Stimulated activated CD8-positive, alpha-beta memory T cell treated with anti-CD3 and anti-CD28 coated beads, Interleukin-7, amount 100 ng/mL, for 24 hours (primary cell): ENCODE measurements around the gene PARD3.

ENCODE experiments used
- DNase-seq: peaks from one replicate; pipeline ENCODE4 v3.0.0-alpha.2; 2020; ENCODE audit warnings: low read depth

PARD3 gene

GRCh38 chr10:34213193-34213804 lies 601.8 kb downstream of the PARD3 start:
- no peak for DNase-seq

DNA sequence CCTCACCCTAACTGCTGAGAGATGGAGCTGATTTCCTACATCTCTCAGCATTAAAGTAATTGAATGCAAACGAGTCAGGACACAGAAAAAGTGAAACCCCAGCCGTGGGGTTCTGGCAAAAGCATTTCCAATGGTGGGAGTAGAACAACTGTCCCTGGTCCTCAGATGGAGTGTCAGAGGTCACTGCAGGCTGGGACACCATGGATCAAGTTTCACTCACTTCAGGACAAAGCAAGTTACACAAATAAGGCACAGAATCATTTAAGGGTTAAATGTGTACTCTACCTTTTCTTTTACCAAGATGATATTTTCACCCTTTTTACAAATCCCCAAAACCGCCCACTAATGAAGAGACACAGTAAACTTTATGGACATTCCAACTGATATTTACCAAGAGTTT lies 607.8 kb downstream of the PARD3 start:
- no peak for DNase-seq

DNA sequence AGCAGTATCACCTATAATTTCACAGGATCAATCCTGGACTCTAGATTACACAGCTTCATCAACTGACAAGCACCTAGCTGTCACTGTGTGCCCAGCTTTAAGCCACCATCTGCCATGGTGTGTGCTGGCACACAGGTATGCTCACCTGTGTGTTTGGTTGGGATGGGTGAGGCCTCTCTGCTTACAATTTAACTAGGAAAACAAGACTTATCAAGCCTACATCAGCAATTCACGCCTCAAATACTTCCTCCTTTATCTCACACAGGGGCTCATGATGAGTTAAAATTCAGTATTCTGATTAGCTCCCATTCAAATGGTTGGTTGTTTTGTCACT lies 608.2 kb downstream of the PARD3 start:
- DNase-seq: no peak

GRCh38 chr10:34206078-34206934 lies 608.8 kb downstream of the PARD3 start:
- no peak for DNase-seq

- no peak for DNase-seq
Measured at GRCh38 chr10:34205452-34205851, 609.6 kb downstream of the PARD3 start.

DNA sequence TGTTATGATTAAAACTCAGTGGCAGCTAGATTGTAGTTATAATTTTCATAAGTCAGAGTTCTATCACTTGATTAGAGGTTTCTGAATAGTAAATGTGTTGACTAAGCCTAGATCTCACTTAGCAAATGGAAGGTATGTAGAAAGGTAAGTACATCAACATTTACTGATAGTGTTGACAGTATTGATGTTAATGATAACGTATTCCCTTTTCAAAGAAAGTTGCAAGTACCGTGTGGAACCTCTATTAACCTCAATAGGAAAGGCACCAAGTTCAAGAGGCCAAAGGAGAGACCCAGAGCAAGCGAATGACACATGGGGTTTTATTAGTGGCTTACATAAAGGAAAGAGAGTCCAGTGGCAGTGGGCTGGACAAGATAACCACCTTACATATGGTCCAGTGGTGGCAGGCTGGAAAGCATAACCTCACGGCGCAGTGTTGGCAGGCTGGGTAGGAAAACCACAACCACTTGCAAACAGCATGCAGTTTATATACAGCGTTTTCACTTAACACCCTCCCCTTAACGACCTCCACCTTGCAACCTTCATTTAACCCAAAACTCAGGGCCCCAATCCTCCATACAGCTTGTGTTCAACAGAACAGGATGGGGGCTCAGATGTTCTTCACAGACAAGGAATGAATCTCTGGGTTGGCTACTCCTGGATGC lies 611.0 kb downstream of the PARD3 start:
- no peak for DNase-seq

DNA sequence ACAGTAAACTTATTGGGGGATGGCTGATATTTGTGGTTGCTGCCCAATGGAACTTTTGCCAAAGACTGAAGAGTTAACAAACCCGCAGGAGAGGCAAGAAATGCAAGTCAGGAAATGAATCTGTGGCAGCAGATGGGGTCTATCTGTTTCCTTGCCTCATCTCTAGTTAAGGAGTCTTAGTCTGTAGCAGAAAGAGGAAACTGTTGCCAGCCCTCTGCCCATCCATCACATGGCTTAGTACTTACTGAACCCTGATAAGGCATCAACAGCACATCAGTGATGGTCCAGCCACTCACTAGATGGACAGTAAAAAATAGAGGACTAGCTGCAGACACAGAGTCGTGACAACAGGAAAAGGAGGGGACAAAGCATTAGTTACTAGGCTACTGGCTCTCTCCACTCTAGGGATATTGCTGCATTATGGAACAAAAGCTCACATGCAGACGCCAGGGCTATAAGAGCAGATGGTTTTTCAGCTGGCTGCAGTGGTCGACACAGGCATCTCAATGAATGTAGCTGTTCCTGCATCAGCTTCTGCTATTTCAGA lies 614.7 kb downstream of the PARD3 start:
- no peak for DNase-seq

DNA sequence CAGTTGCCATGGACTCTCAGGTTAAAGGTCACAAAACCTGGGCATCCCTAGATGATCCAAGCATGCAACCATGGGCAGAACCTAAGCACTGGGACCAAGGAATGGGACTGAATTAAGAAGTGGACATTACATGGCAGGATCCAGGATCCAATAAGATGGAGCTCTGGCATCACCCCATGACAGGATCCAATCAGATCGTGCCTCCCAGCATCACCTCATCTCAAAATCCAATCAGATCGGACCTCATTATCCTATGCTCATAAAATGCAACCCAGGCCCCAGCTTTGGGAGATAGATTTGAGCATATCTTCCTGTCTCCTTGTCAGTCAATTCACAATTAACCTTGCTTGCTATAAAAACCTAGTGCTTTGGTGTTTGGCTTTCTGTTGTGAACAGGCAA lies 616.1 kb downstream of the PARD3 start:
- no peak for DNase-seq

DNA sequence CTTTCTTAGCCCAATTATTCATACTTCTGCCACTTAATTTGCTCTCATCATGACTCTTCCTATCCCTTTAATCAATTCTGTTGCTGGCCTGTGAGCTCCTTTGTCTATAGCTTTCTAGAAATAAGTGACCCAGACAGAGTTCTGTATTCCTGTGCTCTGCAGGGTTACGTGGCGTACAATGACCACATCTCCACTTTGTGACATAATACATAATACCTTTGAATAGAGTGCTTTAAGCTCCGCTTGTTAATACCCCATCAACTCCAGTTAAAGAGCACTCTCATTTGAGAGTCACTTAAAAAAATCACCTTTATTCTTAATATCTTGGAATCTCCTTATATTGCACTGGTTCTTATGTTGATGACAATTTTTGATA lies 619.0 kb downstream of the PARD3 start:
- DNase-seq: no peak

DNA sequence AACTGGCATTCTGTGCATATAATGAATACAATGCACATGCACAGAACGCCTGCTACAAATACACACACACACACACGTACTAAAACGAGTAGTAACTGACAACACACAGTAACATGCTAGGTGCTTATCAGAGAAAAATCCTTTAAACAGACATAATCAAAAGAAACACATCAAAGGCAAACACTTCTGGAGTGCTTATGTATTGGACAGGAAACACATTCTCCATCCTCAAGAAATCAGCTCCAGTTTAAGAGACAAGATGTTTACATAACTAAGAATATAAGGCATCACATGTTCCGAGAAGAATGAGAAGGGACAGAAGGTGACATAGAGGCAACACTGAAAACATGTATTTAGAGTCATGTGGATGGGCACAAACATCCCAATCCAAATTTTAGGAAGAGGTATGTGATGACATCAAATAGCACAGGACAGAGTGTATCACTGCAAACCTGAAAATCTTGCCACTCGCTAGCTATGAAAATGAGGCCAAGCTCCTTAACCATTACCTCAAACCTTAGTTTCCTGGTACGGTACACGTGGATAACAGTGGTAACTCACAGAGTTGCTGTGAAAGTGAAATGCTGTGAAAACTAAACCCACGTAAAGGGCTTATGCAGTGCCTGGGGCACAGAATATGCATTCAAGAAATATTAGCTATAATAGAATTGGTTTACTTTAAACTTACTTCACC lies 619.6 kb downstream of the PARD3 start:
- no peak for DNase-seq

- no peak for DNase-seq
Measured at GRCh38 chr10:34193931-34194626, 621.0 kb downstream of the PARD3 start.

DNA sequence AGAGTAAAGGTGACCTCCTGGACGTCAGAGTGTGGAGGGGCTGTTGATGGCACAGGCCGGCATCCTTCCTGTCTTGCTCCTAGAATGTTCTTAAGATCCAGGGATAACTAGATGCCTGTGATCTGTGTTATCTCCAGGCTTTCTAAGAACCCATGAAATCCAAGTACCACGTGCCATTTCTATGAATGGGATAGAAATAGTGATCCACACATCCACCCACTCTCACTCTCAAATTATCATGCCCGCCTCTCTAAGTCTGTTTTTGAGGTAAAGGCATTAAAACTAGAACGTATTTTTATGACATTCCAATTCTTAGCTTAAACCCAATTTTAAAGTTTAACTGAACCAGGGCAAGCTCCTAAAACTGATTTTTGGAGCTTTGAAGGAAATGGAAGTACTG lies 622.5 kb downstream of the PARD3 start:
- DNase-seq: no peak

DNA sequence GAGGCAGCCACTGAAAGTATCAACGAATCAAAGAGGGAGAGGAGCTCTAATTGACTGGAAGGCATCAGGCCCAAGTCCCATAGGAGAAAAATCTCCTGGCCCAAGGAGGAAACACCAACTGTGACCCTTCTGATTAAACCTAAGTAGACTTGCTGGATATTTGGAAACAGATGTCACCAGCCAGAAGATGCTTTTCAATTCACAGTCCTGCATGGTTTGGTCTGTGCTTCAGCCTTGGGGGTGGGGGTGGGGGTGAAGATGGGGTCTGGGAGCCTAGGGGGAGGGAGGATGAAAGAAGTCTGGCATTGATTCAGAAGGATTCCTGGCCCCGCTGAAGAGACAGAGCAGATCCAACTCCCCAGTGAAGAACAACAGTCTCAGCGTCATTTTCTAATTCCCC lies 623.7 kb downstream of the PARD3 start:
- no peak for DNase-seq

DNA sequence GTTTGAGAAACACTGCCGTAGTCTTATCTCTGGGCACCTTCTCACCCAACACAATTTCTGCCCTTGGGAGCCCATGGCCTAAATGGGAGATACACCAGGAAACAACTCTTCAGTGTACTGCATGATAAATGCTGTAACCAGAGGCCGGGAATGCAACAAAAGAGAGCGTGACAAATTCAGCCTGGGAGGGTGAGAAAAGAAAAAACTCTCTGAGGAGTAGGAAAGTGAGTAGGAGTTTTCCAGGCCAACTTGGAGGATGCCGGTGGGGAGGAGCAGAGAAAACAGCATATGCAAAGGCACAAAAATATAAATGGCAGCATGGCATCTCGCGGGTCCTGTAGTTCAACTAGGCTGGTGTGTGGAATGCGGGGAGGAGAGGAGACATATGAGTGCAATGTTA lies 624.5 kb downstream of the PARD3 start:
- no peak for DNase-seq

DNA sequence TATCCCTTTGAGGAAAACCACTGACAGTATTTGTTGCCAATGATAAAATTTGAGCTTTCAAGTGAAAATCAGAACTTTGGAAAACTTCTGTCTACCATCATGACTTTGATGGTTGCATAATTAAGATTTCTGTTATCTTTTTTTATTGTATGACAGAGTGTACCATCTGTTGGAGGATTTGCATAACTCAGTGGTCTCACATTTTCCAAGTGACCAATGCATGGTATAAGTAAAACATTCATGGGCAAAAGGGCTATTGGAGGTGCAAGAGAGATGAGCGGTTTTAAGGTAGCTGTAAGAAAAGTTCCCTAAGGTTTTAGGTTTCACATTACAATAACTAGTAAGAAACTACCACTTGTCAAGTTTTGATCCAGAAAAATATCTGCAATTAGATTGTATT lies 625.3 kb downstream of the PARD3 start:
- DNase-seq: no peak

GRCh38 chr10:34188221-34188620 lies 626.9 kb downstream of the PARD3 start:
- no peak for DNase-seq

- no peak for DNase-seq
Measured at GRCh38 chr10:34187201-34187600, 627.9 kb downstream of the PARD3 start.

- no peak for DNase-seq
Measured at GRCh38 chr10:34186745-34187144, 628.4 kb downstream of the PARD3 start.

GRCh38 chr10:34185998-34186397 lies 629.1 kb downstream of the PARD3 start:
- DNase-seq: no peak

DNA sequence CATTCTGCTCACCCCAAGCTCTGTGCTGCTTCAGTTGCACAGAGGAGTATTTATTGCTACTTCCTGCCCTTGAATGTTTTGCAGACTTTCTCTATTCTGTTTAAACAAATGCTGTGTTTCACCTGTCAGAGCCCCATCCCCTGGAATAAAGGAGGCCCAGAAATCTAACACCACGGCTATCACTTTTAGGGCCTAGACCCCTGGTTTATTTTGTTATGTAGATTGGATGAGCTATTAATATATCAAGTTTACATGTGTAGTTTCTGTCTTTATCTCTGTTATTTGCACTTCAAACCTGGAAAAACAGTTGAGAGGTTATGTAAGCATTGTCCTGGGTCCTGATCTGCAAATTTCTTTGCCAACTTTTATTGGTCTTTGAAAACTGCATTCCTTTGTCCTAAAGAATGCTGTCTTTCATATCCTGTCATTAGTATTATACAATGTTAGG lies 630.1 kb downstream of the PARD3 start:
- DNase-seq: no peak

DNA sequence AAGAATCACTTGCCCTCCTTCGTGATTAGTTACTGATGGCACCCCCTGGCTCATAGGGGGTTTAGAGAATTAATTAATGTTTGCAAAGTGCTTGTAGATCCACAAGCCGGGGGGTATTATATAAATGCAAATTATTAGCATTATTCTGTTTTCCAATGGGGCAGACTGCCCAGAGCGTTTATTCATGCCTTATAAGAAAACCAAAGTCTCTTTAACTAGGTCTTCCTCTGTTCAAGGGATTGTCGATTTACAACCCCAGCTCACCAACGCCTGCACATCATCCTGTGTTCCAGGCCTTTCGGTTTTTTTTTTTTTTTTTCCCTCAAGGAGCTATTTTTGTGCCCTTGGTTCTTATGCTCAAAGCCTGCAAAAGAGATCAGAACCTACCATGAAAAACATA lies 630.7 kb downstream of the PARD3 start:
- no peak for DNase-seq
